ENCODE results near the gene F7.
"Not testable (repeated sequence)": the region's sequence is repeated elsewhere in the genome, so short reads cannot be mapped to it uniquely, and the experiment has no call there.

Gene F7

DNA sequence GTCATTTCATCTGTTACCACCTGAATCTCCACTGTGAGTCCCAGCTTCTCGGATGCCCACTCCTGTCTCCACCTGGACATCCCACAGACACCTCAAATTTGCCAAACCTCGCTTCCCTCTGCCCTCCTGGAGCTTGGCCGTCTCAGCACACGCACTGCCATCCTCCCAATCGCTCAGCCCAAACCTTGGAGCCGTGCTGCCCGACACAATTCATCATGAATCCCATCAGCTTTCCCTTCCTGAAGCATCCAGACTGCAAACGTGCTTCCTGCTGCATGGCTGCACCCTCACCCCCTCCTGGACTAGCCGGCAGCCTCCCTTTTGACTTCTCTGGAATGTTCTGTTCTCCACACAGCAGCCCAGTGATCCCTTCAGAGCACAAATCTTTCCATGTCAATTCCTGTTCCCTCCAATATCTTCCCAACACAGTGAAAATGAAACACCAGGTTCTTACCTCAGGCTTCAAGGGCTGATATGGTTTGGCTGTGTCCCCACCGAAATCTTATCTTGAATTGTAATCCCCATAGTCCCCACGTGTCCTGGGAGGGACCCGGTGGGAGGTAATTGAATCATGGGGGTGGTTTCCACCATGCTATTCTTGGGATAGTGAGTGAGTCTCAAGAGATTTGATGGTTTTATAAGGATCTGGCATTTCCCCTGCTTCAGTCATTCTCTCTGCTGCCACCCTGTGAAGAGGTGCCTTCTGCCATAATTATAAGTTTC lies 51.8 kb downstream of the F7 start:
- no peak for DNase-seq

GRCh38 chr13:113157929-113158747 lies 52.5 kb downstream of the F7 start, which contains the start of gene PROZ:
Gene PROZ (plus strand): TSS chr13:113158648. CDS start chr13:113158661, 13 bp downstream.
- no peak for DNase-seq

- DNase-seq, result no peak
Observed at GRCh38 chr13:113158946-113159345, 53.4 kb downstream of the F7 start.

- no peak for DNase-seq
Observed at GRCh38 chr13:113159701-113160100, 54.1 kb downstream of the F7 start.

- DNase-seq, result no peak
Observed at GRCh38 chr13:113160983-113161382, 55.4 kb downstream of the F7 start.

GRCh38 chr13:113161433-113161832 lies 55.8 kb downstream of the F7 start:
- no peak for DNase-seq

GRCh38 chr13:113161975-113162374 lies 56.4 kb downstream of the F7 start:
- not testable (repeated sequence) for DNase-seq

DNA sequence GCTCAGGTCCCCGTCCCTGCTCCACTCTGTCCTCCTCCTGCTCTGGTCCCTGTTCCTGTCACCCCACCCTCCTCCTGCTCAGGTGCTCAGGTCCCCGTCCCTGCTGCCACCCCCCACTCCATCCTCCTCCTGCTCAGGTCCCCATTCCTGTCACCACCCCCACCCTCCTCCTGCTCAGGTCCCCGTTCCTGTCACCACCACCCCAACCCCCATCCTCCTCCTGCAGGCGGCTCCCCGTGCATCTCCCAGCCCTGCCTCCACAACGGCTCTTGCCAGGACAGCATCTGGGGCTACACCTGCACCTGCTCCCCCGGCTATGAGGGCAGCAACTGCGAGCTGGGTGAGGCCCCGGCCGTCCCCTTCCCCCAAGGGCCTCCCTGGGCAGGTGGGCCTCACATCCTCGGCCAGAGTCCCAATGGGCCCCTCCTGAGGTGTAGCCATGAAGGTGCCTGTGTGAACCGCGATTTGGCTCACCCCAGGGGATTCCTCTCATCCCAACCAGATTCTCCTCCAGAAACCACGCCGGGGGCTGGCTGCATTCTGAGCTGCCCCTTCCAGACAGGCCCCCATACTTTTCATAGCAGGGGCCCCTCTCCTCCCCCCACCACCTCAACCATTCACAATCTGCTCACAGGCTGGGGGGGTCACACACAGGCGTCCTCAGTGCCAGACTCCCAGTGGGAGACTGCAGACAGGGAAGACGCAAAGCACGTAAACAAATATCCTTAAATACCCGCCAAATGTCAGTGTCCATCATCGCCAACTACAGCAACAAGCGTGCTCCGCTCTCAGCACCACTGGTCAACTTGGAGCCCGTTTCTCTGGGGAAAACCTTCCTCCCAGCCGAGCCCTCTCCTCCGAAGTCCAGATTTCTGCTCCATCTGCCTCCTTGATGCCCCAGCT lies 57.4 kb downstream of the F7 start:
- no peak for DNase-seq

DNA sequence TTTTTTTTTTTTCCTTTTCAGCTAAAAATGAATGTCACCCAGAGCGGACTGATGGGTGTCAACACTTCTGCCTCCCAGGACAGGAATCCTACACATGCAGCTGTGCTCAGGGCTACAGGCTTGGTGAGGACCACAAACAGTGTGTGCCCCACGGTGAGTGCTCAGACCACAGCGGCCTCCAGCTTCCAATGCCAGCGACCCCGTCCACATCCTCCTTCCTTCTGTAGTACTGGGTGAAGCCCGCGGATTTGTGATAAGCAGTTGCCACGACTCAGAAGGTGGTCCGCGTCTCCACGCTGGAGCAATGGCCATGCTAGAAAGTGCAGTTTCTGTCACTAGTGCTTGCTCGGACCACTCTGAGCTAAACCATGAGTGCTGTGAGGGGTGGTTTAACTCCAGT lies 58.9 kb downstream of the F7 start:
- DNase-seq, result no peak

- no peak for DNase-seq
Observed at GRCh38 chr13:113166266-113166665, 60.7 kb downstream of the F7 start.

GRCh38 chr13:113166681-113167080 lies 61.1 kb downstream of the F7 start:
- DNase-seq, result no peak

DNA sequence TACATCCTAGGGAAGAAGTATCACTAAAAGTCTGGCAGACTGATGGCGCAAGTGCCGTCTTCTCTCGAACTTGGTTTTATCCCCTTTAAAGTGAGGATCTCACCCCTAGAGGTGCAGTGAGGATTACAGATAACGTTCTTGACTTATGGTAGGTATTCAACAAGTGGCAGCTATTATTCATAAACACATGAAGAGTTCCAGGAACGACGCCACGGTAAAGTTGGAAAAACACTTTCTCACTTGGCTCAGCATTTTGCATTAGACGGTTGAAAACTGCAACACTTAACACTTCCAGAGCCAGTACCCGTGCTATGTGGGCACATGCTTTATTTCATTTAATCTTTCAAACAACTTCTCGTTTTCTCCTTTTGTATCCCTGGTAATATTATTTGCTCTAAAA lies 61.6 kb downstream of the F7 start:
- DNase-seq, result no peak

- DNase-seq, result no peak
Observed at GRCh38 chr13:113167575-113167974, 62.0 kb downstream of the F7 start.

DNA sequence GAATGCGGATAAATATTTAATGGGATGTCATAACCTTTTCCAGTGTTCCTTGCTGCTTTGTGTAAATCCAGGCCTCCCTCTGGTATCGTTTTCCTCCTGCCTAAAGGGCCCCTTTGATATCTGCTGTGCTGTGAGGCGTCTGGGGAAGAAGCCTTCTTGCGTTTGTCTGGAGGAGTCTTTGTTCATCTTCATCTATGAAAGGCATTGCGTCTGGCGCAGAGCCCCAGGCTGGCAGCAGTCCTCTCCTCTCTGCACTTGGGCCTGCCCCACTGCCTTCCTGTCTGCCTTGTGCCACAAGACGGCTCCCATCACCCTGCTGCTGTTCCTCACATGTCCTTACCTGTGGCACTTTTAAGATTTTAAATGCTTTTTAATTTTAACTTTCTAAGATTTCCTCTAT lies 62.6 kb downstream of the F7 start:
- DNase-seq, result no peak

DNA sequence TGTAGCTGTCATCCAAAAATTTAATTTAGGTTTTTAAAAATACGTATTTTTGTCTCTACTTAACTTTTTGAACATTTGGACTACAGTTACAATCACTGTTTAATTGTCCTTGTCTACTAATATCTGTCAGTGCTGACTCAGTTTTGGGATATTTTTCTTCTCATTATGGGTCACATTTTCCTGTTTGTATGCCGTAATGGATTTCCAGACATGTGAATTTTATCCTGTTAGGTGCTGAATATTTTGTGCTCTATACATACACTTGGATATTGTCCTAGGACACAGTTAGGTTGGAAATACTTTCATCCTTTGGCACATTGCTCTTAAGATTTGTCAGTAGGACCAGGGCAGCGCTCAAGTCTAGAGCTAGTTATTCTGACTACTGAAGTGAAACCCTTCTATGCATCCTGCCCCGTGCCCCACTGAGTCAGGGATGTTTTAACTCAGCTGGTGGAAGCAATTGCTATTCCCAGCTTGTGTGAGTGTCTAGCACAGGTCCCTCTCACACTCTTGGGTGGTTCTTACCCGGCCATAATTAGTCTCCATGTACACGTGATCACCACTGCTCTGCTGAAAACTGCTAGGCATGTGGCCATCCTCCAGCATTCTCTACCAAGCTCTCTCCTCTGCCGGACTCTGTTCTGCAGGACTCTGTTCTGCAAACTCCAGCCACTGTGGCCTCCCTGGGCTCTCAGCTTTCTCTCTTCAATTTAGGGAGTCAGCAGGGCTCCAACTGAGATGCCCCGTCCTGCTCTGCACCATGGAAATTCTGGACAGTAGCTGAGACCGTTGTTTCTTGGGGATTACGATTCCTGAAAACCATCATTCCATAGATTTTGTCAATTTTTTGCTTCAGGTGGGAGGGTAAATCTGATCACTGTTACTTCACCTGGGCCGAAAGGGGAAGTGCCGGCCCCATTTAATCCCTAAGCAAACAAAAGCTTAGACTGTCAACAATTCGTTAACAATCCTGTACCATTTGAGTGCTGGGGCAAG lies 64.0 kb downstream of the F7 start:
- DNase-seq, result no peak

Measured in activated CD4-positive, CD25-positive, alpha-beta regulatory T cell treated with anti-CD3 and anti-CD28 coated beads, Interleukin-2, amount 50 U/mL, for 72 hours (primary cell).